Body of pancreas (tissue), 4 donors: ENCODE results near the gene NBDY.

Source experiments
- POLR2A ChIP-seq, 3 donors: fragments of 450-650 bp; IDR thresholded peaks; one replicate each; pipeline ENCODE4 v1.6.1; 2016; ENCODE audit warnings: antibody characterized with exemption in 3 of 3, mild to moderate bottlenecking in 2 of 3
- TF ChIP-seq, protein P1 (sequence below), 7 experiments: fragments of 450-650 bp in 4 of 7; fragments of 200-600 bp in 3 of 7; sonication (generic) in 3 of 7; IDR thresholded peaks; one replicate each; pipeline ENCODE4 v1.5.1; 2016 to 2019; ENCODE audit warnings: antibody characterized with exemption in 7 of 7

DNA sequence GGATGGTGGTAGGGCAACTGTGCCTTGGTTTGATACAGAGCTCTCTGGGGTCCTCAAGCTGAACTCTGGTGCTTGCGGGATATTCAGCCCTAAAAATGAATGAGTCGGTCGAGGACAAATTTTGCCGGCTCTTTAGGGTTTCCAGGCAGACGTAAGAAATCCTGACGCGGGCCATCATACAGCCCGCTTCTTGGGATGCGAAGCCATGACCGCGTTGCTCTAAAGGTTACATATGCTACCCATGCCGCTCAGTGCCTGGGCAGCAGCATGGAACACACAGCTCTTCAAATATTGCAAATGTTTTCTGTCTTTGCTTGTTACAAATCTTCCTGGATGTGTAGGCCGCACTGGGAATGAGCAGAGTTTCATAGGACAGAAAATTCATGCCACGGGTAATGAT is 55.6 kb downstream of the NBDY start:
- TF ChIP-seq, protein P1, sequence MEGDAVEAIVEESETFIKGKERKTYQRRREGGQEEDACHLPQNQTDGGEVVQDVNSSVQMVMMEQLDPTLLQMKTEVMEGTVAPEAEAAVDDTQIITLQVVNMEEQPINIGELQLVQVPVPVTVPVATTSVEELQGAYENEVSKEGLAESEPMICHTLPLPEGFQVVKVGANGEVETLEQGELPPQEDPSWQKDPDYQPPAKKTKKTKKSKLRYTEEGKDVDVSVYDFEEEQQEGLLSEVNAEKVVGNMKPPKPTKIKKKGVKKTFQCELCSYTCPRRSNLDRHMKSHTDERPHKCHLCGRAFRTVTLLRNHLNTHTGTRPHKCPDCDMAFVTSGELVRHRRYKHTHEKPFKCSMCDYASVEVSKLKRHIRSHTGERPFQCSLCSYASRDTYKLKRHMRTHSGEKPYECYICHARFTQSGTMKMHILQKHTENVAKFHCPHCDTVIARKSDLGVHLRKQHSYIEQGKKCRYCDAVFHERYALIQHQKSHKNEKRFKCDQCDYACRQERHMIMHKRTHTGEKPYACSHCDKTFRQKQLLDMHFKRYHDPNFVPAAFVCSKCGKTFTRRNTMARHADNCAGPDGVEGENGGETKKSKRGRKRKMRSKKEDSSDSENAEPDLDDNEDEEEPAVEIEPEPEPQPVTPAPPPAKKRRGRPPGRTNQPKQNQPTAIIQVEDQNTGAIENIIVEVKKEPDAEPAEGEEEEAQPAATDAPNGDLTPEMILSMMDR (IDR thresholded peaks at IDR 0.05), result no peak
- no peak for TF ChIP-seq POLR2A (IDR thresholded peaks at IDR 0.05)
